ENCODE measurements around the gene AUTS2.

DNA sequence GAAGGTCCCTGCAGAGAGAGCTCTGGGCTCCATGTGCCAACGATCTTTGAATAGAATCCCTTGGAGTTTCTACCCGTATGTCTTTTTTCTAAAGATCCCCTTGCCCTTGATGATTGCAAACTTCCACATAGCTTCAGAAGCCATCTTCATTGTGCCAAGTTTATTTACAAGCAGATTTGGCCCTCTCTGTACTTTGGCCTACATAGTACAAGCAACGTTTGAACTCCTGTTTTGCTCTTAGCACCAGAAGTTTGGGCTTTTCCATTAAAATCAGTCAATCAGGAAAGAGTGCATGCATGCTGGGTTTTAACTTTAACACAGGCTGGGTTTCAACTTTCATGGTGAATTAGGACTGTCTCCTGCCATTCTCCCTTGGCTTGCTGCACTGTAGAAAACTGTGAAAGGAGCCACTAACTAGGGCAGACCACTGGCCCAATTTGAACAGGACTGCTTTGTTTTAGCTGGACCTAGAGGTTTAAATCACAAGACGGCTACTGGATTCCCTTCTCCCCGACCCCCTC, 976.1 kb downstream of the AUTS2 start:
- no peak for TF ChIP-seq YY1 (IDR thresholded peaks at IDR 0.05; ENCODE audit: insufficient read depth, insufficient read length)
- TF ChIP-seq ZNF274 (IDR thresholded peaks at IDR 0.05; ENCODE audit: low read depth, low read length) = no peak
